Measurements from ENCODE around the gene WDR74. TPM values are rescaled to one million over a fixed set of nuclear protein-coding genes. Genes with fewer than 3 reads are reported as not detected.

WDR74 gene
- total and polyA plus RNA-seq, 4 donors: 26.2 to 64.1 (median 42.0) TPM

DNA sequence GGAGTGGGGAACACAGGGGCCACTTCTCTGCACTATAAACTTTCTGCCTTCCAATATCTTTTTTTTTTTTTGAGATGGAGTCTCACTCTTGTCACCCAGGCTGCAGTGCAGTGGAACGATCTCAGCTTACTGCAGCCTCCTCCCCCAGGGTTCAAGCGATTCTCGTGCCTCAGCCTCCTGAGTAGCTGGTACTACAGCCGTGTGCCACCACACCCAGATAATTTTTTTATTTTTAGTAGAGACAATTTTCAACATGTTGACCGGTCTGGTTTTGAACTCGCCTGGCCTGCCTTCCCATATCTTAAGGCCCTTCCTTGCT, 43.0 kb upstream of the WDR74 start:
- no peak for DNase-seq
- Histone ChIP-seq H3K36me3 (ENCODE audit: control insufficient read depth in 4 of 4, insufficient read depth in 4 of 4, low read length in 4 of 4) (peaks cover 33 to 45% (median 39%) of the 10 kb centered on the region in 4 donors), H3K4me1 (ENCODE audit: control insufficient read depth in 5 of 5, insufficient read depth in 5 of 5, low read length in 5 of 5) (peaks cover 15 to 35% (median 20%) of the 10 kb centered on the region in 5 donors), H3K27me3 (ENCODE audit: control insufficient read depth in 3 of 3, insufficient read depth in 3 of 3, low read length in 2 of 3) (no peaks in the 10 kb centered on the region), H3K9me3 (ENCODE audit: control insufficient read depth in 4 of 4, insufficient read depth in 3 of 4, low read length in 3 of 4) (no peaks in the 10 kb centered on the region), H3K27ac (ENCODE audit: low read depth in 1 of 2, low read length in 1 of 2) (peak overlapping the region in 1 of 2 donors; percentile 80), H3K4me3 (peak overlapping the region; percentile 55), H3K9ac (ENCODE audit: insufficient read depth in 1 of 2, low read length in 2 of 2) (peak overlapping the region; percentile 98)
- WGBS, 2 donors: 34 to 60% methylated on average over 6 of the region's 6 CpGs
- no peak for ATAC-seq (ENCODE audit: insufficient read depth, low FRiP score)
- TF ChIP-seq, protein P1, sequence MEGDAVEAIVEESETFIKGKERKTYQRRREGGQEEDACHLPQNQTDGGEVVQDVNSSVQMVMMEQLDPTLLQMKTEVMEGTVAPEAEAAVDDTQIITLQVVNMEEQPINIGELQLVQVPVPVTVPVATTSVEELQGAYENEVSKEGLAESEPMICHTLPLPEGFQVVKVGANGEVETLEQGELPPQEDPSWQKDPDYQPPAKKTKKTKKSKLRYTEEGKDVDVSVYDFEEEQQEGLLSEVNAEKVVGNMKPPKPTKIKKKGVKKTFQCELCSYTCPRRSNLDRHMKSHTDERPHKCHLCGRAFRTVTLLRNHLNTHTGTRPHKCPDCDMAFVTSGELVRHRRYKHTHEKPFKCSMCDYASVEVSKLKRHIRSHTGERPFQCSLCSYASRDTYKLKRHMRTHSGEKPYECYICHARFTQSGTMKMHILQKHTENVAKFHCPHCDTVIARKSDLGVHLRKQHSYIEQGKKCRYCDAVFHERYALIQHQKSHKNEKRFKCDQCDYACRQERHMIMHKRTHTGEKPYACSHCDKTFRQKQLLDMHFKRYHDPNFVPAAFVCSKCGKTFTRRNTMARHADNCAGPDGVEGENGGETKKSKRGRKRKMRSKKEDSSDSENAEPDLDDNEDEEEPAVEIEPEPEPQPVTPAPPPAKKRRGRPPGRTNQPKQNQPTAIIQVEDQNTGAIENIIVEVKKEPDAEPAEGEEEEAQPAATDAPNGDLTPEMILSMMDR (IDR thresholded peaks at IDR 0.05; ENCODE audit: control extremely low read depth, extremely low read depth): no peak

- no peaks in the 10 kb centered on the region for H3K9me3 ChIP-seq (ENCODE audit: control insufficient read depth in 4 of 4, insufficient read depth in 3 of 4, low read length in 3 of 4)
- TF ChIP-seq, protein P1 (IDR thresholded peaks at IDR 0.05; ENCODE audit: control extremely low read depth, extremely low read depth): no peak
- ATAC-seq (ENCODE audit: insufficient read depth, low FRiP score) (peak; percentile 60), DNase-seq (peak; percentile 96 to 98 (median 98))
- H3K4me1 ChIP-seq (ENCODE audit: control insufficient read depth in 5 of 5, insufficient read depth in 5 of 5, low read length in 5 of 5): peaks cover 14 to 35% (median 20%) of the 10 kb centered on the region in 5 donors
- peak overlapping the region; percentile 98 for H3K9ac ChIP-seq (ENCODE audit: insufficient read depth in 1 of 2, low read length in 2 of 2)
- peak overlapping the region; percentile 74 to 97 for H3K27ac ChIP-seq (ENCODE audit: low read depth in 1 of 2, low read length in 1 of 2)
- H3K36me3 ChIP-seq (ENCODE audit: control insufficient read depth in 4 of 4, insufficient read depth in 4 of 4, low read length in 4 of 4): peaks cover 29 to 41% (median 35%) of the 10 kb centered on the region in 4 donors
- H3K4me3 ChIP-seq: peak overlapping the region; percentile 55
- H3K27me3 ChIP-seq (ENCODE audit: control insufficient read depth in 3 of 3, insufficient read depth in 3 of 3, low read length in 2 of 3): no peaks in the 10 kb centered on the region
- WGBS, 2 donors: 5 to 6% methylated on average over 19 to 21 of the region's 21 CpGs
Observed at GRCh38 chr11:62881579-62882430, 42.4 kb upstream of the WDR74 start.

- H3K4me1 ChIP-seq (ENCODE audit: control insufficient read depth in 5 of 5, insufficient read depth in 5 of 5, low read length in 5 of 5): peaks cover 12 to 35% (median 20%) of the 10 kb centered on the region in 5 donors
- WGBS, 2 donors: 0% methylated on average over 62 to 69 of the region's 69 CpGs
- H3K27ac ChIP-seq (ENCODE audit: low read depth in 1 of 2, low read length in 1 of 2): peak within 1 kb of the TSS; percentile 96 to 97
- no peaks in the 10 kb centered on the region for H3K27me3 ChIP-seq (ENCODE audit: control insufficient read depth in 3 of 3, insufficient read depth in 3 of 3, low read length in 2 of 3)
- H3K9me3 ChIP-seq (ENCODE audit: control insufficient read depth in 4 of 4, insufficient read depth in 3 of 4, low read length in 3 of 4): no peaks in the 10 kb centered on the region
- peaks cover 20 to 34% (median 29%) of the 10 kb centered on the region in 4 donors for H3K36me3 ChIP-seq (ENCODE audit: control insufficient read depth in 4 of 4, insufficient read depth in 4 of 4, low read length in 4 of 4)
- ATAC-seq (ENCODE audit: insufficient read depth, low FRiP score) (peak; percentile 91), DNase-seq (peak; percentile 89 to 93 (median 92))
- peak within 1 kb of the TSS; percentile 90 for H3K4me3 ChIP-seq
- peak within 1 kb of the TSS; percentile 98 for H3K9ac ChIP-seq (ENCODE audit: insufficient read depth in 1 of 2, low read length in 2 of 2)
- TF ChIP-seq, protein P1 (IDR thresholded peaks at IDR 0.05; ENCODE audit: control extremely low read depth, extremely low read depth): peak; percentile 63
Observed at GRCh38 chr11:62880803-62881578, 41.6 kb upstream of the WDR74 start, which contains the start of gene SLC3A2. TSS of gene SLC3A2 (plus strand) at chr11:62880896. CDS start at chr11:62881024, 128 bp downstream.

All from lung (tissue), 12 donors.